ENCODE data around the gene STAT5A.

- TF ChIP-seq ATF2 (CRISPR knock-in tag; IDR thresholded peaks at IDR 0.05) (no peak), EP300 (IDR thresholded peaks at IDR 0.05; ENCODE audit: low read length) (no peak), HMGXB4 (CRISPR knock-in tag; IDR thresholded peaks at IDR 0.05) (no peak), EWSR1 (IDR thresholded peaks at IDR 0.05; ENCODE audit: borderline replicate concordance, low read depth, partially characterized antibody) (no peak), ZNF24 (IDR thresholded peaks at IDR 0.05) (no peak), FOXM1 (IDR thresholded peaks at IDR 0.05; ENCODE audit: low read depth) (no peak), FOXM1 (CRISPR knock-in tag; IDR thresholded peaks at IDR 0.05; ENCODE audit: low read depth) (no peak)
- TF ChIP-seq, protein P1, sequence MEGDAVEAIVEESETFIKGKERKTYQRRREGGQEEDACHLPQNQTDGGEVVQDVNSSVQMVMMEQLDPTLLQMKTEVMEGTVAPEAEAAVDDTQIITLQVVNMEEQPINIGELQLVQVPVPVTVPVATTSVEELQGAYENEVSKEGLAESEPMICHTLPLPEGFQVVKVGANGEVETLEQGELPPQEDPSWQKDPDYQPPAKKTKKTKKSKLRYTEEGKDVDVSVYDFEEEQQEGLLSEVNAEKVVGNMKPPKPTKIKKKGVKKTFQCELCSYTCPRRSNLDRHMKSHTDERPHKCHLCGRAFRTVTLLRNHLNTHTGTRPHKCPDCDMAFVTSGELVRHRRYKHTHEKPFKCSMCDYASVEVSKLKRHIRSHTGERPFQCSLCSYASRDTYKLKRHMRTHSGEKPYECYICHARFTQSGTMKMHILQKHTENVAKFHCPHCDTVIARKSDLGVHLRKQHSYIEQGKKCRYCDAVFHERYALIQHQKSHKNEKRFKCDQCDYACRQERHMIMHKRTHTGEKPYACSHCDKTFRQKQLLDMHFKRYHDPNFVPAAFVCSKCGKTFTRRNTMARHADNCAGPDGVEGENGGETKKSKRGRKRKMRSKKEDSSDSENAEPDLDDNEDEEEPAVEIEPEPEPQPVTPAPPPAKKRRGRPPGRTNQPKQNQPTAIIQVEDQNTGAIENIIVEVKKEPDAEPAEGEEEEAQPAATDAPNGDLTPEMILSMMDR (IDR thresholded peaks at IDR 0.05 in 2 of 3, conservative IDR thresholded peaks at IDR 0.05 in 1 of 3; ENCODE audit: insufficient read depth in 2 of 3, low read depth in 1 of 3, low read length in 3 of 3), result no peak
Observed at GRCh38 chr17:42281571-42282096, 6.7 kb upstream of the STAT5A start.

All from K562 (cell line).